Measurements from ENCODE around the gene BPI. TPM values are rescaled to one million over a fixed set of nuclear protein-coding genes. Genes with fewer than 3 reads are reported as not detected.

BPI gene
- total RNA-seq, 2 experiments from 2014 or later = not detected

- intact Hi-C loops (cut with micrococcal nuclease) = no loop called here
- no peak for DNase-seq
- Mint-ChIP-seq H3K9me3 (no peaks in the 10 kb centered on the region), H3K4me3 (no peak overlapping the region), H3K27me3 (peaks cover 35% of the 10 kb centered on the region), H3K27ac (no peak overlapping the region), H3K36me3 (ENCODE audit: low read depth) (no peaks in the 10 kb centered on the region), H3K4me1 (ENCODE audit: low read depth) (peaks cover 1% of the 10 kb centered on the region)
- POLR2A ChIA-PET = no interaction called here
- CTCF ChIA-PET = no interaction called here
- no peak for TF ChIP-seq CTCF (IDR thresholded peaks at IDR 0.05)
- no peak for ATAC-seq
Observed at GRCh38 chr20:38258545-38259215, 45.3 kb upstream of the BPI start.

- peaks cover 41% of the 10 kb centered on the region for H3K27me3 Mint-ChIP-seq
- DNase-seq (no peak), ATAC-seq (no peak)
- H3K9me3 Mint-ChIP-seq = no peaks in the 10 kb centered on the region
- intact Hi-C loops (cut with micrococcal nuclease) = no loop called here
- no peak overlapping the region for H3K27ac Mint-ChIP-seq
- ChIA-PET POLR2A (no interaction called here), CTCF (no interaction called here)
- no peak overlapping the region for H3K4me3 Mint-ChIP-seq
- TF ChIP-seq CTCF (IDR thresholded peaks at IDR 0.05) = no peak
- H3K36me3 Mint-ChIP-seq (ENCODE audit: low read depth) = no peaks in the 10 kb centered on the region
- H3K4me1 Mint-ChIP-seq (ENCODE audit: low read depth) = peaks cover 1% of the 10 kb centered on the region
Observed at GRCh38 chr20:38260025-38260377, 44.0 kb upstream of the BPI start.

GRCh38 chr20:38260378-38261053 is 43.4 kb upstream of the BPI start, which contains the start of gene KIAA1755:
TSS of gene KIAA1755 (minus strand) at chr20:38260735. CDS start at chr20:38260500, 235 bp downstream.
- Mint-ChIP-seq H3K4me3 (no peak within 1 kb of the TSS), H3K4me1 (ENCODE audit: low read depth) (peaks cover 1% of the 10 kb centered on the region), H3K27ac (no peak within 1 kb of the TSS), H3K9me3 (no peaks in the 10 kb centered on the region), H3K27me3 (peaks cover 41% of the 10 kb centered on the region), H3K36me3 (ENCODE audit: low read depth) (no peaks in the 10 kb centered on the region)
- intact Hi-C loops (cut with micrococcal nuclease) = no loop called here
- CTCF ChIA-PET = interaction anchor here (1.4 kb wide), 1 partner anchor 203 kb away, joined by 3 read pairs; no protein-coding TSS in a partner anchor
- TF ChIP-seq CTCF (IDR thresholded peaks at IDR 0.05) = no peak
- POLR2A ChIA-PET = no interaction called here
- DNase-seq = no peak
- no peak for ATAC-seq

- H3K27ac Mint-ChIP-seq = no peak overlapping the region
- TF ChIP-seq CTCF (IDR thresholded peaks at IDR 0.05) = no peak
- peaks cover 1% of the 10 kb centered on the region for H3K4me1 Mint-ChIP-seq (ENCODE audit: low read depth)
- POLR2A ChIA-PET = no interaction called here
- DNase-seq (no peak), ATAC-seq (no peak)
- no peaks in the 10 kb centered on the region for H3K36me3 Mint-ChIP-seq (ENCODE audit: low read depth)
- H3K27me3 Mint-ChIP-seq = peaks cover 42% of the 10 kb centered on the region
- H3K4me3 Mint-ChIP-seq = no peak overlapping the region
- CTCF ChIA-PET = interaction anchor here (1.4 kb wide), 1 partner anchor 203 kb away, joined by 3 read pairs; no protein-coding TSS in a partner anchor
- H3K9me3 Mint-ChIP-seq = no peaks in the 10 kb centered on the region
- intact Hi-C loops (cut with micrococcal nuclease) = no loop called here
Observed at GRCh38 chr20:38261054-38261390, 42.9 kb upstream of the BPI start.

GRCh38 chr20:38262931-38263330 is 41.0 kb upstream of the BPI start:
- intact Hi-C loops (cut with micrococcal nuclease) = no loop called here
- no peak for DNase-seq
- POLR2A ChIA-PET = no interaction called here
- CTCF ChIA-PET = interaction anchor here (1.1 kb wide), 1 partner anchor 9 kb away, joined by 4 read pairs; no protein-coding TSS in a partner anchor
- ATAC-seq = no peak
- Mint-ChIP-seq H3K4me3 (no peak overlapping the region), H3K4me1 (ENCODE audit: low read depth) (peaks cover 1% of the 10 kb centered on the region), H3K36me3 (ENCODE audit: low read depth) (no peaks in the 10 kb centered on the region), H3K27ac (no peak overlapping the region), H3K27me3 (peaks cover 44% of the 10 kb centered on the region), H3K9me3 (no peaks in the 10 kb centered on the region)
- TF ChIP-seq CTCF (IDR thresholded peaks at IDR 0.05) = no peak
